Endodermal cell (in vitro differentiated cells): ENCODE data around the gene TMTC1. TPM values are rescaled to one million over a fixed set of nuclear protein-coding genes. Genes with fewer than 3 reads are reported as not detected.

Experiments used
- DNase-seq: peaks from one replicate; pipeline ENCODE4 v3.0.0-alpha.2; 2017
- H3K27ac ChIP-seq: 2 replicates; pipeline ENCODE4 v1.5.1; 2013; ENCODE audit warnings: mild to moderate bottlenecking, low read depth, low read length, moderate library complexity
- H3K27me3 ChIP-seq: 2 replicates; pipeline ENCODE4 v1.6.1; 2013; ENCODE audit warnings: mild to moderate bottlenecking, low read length, moderate library complexity; ENCODE audit not compliant: insufficient read depth, control insufficient read depth, poor library complexity, severe bottlenecking
- H3K36me3 ChIP-seq: 2 replicates; pipeline ENCODE4 v1.7.0; 2013; ENCODE audit warnings: mild to moderate bottlenecking, low read length, moderate library complexity; ENCODE audit not compliant: control insufficient read depth, insufficient read depth
- H3K4me1 ChIP-seq: one replicate; pipeline ENCODE4 v1.7.0; 2013; ENCODE audit warnings: low read length; ENCODE audit not compliant: control insufficient read depth, insufficient read depth
- H3K4me3 ChIP-seq: 2 replicates; pipeline ENCODE4 v1.5.1; 2013; ENCODE audit warnings: mild to moderate bottlenecking, low read length, moderate library complexity
- H3K9ac ChIP-seq: 2 replicates; pipeline ENCODE4 v1.6.1; 2013; ENCODE audit warnings: mild to moderate bottlenecking, low read length, moderate library complexity; ENCODE audit not compliant: poor library complexity, severe bottlenecking; ENCODE audit errors: extremely low read depth
- H3K9me3 ChIP-seq: 2 replicates; pipeline ENCODE4 v1.6.1; 2013; ENCODE audit warnings: mild to moderate bottlenecking, low read length, moderate library complexity; ENCODE audit not compliant: control insufficient read depth
- H3K27ac Mint-ChIP-seq: 2 replicates; pipeline ENCODE4 v1.8.0; 2020; ENCODE audit warnings: mixed read lengths
- H3K27me3 Mint-ChIP-seq: 2 replicates; pipeline ENCODE4 v1.8.0; 2021; ENCODE audit warnings: mild to moderate bottlenecking, mixed read lengths; ENCODE audit not compliant: insufficient read depth
- H3K36me3 Mint-ChIP-seq: 2 replicates; pipeline ENCODE4 v1.8.0; 2020; ENCODE audit warnings: low read depth, mixed read lengths
- H3K4me1 Mint-ChIP-seq: 2 replicates; pipeline ENCODE4 v1.8.0; 2020; ENCODE audit warnings: mixed read lengths
- H3K4me3 Mint-ChIP-seq: 2 replicates; pipeline ENCODE4 v1.8.0; 2020; ENCODE audit warnings: mild to moderate bottlenecking, moderate library complexity, mixed read lengths
- H3K9me3 Mint-ChIP-seq: 2 replicates; pipeline ENCODE4 v1.8.0; 2020; ENCODE audit warnings: mild to moderate bottlenecking, mixed read lengths
- CTCF ChIP-seq: fragments of 200-600 bp; sonication (generic); conservative IDR thresholded peaks from 2 replicates; pipeline ENCODE4 v1.5.0; 2021; ENCODE audit warnings: antibody characterized with exemption, mild to moderate bottlenecking
- WGBS, 2 experiments: methylation state at CpG; one replicate each; pipeline versions ENCODE4 v1.1.5 to v1.1.7; 2013; ENCODE audit warnings: missing lambda C conversion rate in 2 of 2, mixed read lengths in 1 of 2; ENCODE audit not compliant: insufficient coverage in 1 of 2, insufficient read length in 1 of 2; 5-methylcytosine and 5-hydroxymethylcytosine counted together
- total RNA-seq, 2 donors: library from RNA; stranded (reverse); fragmentation: NEBNext Ultra II Directional in 1 of 2; extraction: Animal tissue kit (Norgen Biotek cat#: 25700) in 1 of 2; gene quantifications; 2 replicates in 1 of 2; 3 replicates in 1 of 2; pipeline ENCODE4 v1.2.1, GENCODE V29; 2021

The TMTC1 gene
- total RNA-seq, 2 donors from 2014 or later, result 31.6 to 71.0 TPM

GRCh38 chr12:29589851-29590250 is 193.9 kb downstream of the TMTC1 start:
- H3K4me1 Mint-ChIP-seq, result peaks cover 60% of the 10 kb centered on the region
- no peak for TF ChIP-seq CTCF

GRCh38 chr12:29589286-29589820 is 194.4 kb downstream of the TMTC1 start:
- H3K9me3 ChIP-seq, result no peaks in the 10 kb centered on the region
- no peak overlapping the region for H3K27ac ChIP-seq
- peak overlapping the region; percentile 71 for H3K27ac Mint-ChIP-seq
- H3K27me3 ChIP-seq, result no peaks in the 10 kb centered on the region
- H3K9me3 Mint-ChIP-seq, result peaks cover 5% of the 10 kb centered on the region
- H3K4me3 Mint-ChIP-seq, result no peak overlapping the region
- H3K9ac ChIP-seq, result no peak overlapping the region
- H3K36me3 Mint-ChIP-seq, result peaks cover 23% of the 10 kb centered on the region
- WGBS, 2 experiments, result 95% methylated on average over 2 of the region's 2 CpGs; no CpG with 5 or more reads in 1 of the 2 experiments
- no peak for DNase-seq
- no peaks in the 10 kb centered on the region for H3K27me3 Mint-ChIP-seq
- no peak for TF ChIP-seq CTCF
- H3K36me3 ChIP-seq, result no peaks in the 10 kb centered on the region
- peaks cover 58% of the 10 kb centered on the region for H3K4me1 Mint-ChIP-seq
- H3K4me1 ChIP-seq, result peaks cover 8% of the 10 kb centered on the region
- H3K4me3 ChIP-seq, result no peak overlapping the region

More at GRCh38 chr12:29589851-29590250, 193.9 kb downstream of the TMTC1 start:
- peak overlapping the region; percentile 41 for H3K27ac Mint-ChIP-seq
- no peak for DNase-seq
- no peaks in the 10 kb centered on the region for H3K27me3 Mint-ChIP-seq
- WGBS, 2 experiments, result 80 to 100% methylated on average over 1 to 2 of the region's 2 CpGs
- H3K27ac ChIP-seq, result no peak overlapping the region
- H3K4me1 ChIP-seq, result peaks cover 8% of the 10 kb centered on the region
- H3K36me3 ChIP-seq, result no peaks in the 10 kb centered on the region
- H3K4me3 Mint-ChIP-seq, result no peak overlapping the region
- H3K9me3 ChIP-seq, result no peaks in the 10 kb centered on the region
- H3K4me3 ChIP-seq, result no peak overlapping the region
- peaks cover 5% of the 10 kb centered on the region for H3K9me3 Mint-ChIP-seq
- H3K27me3 ChIP-seq, result no peaks in the 10 kb centered on the region
- no peak overlapping the region for H3K9ac ChIP-seq
- H3K36me3 Mint-ChIP-seq, result peaks cover 28% of the 10 kb centered on the region

- H3K4me3 ChIP-seq, result no peak overlapping the region
- peaks cover 5% of the 10 kb centered on the region for H3K9me3 Mint-ChIP-seq
- H3K27me3 ChIP-seq, result no peaks in the 10 kb centered on the region
- H3K4me3 Mint-ChIP-seq, result no peak overlapping the region
- no peak for TF ChIP-seq CTCF
- peaks cover 30% of the 10 kb centered on the region for H3K36me3 Mint-ChIP-seq
- H3K27ac Mint-ChIP-seq, result no peak overlapping the region
- peaks cover 16% of the 10 kb centered on the region for H3K36me3 ChIP-seq
- H3K27ac ChIP-seq, result no peak overlapping the region
- no peaks in the 10 kb centered on the region for H3K27me3 Mint-ChIP-seq
- 88 to 94% methylated on average over 4 of the region's 4 CpGs for WGBS, 2 experiments
- H3K4me1 ChIP-seq, result no peaks in the 10 kb centered on the region
- H3K9me3 ChIP-seq, result no peaks in the 10 kb centered on the region
- peaks cover 5% of the 10 kb centered on the region for H3K4me1 Mint-ChIP-seq
- H3K9ac ChIP-seq, result no peak overlapping the region
- DNase-seq, result no peak
Observed at GRCh38 chr12:29582677-29583272, 201.0 kb downstream of the TMTC1 start.
